ENCODE data around the gene DHFR. TPM values are rescaled to one million over a fixed set of nuclear protein-coding genes. Genes with fewer than 3 reads are reported as not detected.
"Not testable (repeated sequence)": the region's sequence is repeated elsewhere in the genome, so short reads cannot be mapped to it uniquely, and the experiment has no call there.

DHFR gene
- total RNA-seq, 1 donor from 2014 or later = 12.7 TPM

- Mint-ChIP-seq H3K36me3 (ENCODE audit: low read depth) (peaks cover 64% of the 10 kb centered on the region), H3K27me3 (no peaks in the 10 kb centered on the region), H3K4me3 (peak overlapping the region; percentile 44), H3K4me1 (peaks cover 16% of the 10 kb centered on the region), H3K27ac (peak overlapping the region; percentile 81), H3K9me3 (no peaks in the 10 kb centered on the region)
- ATAC-seq (ENCODE audit: low read depth) = peak; percentile 87
- intact Hi-C loops (cut with micrococcal nuclease) = loop anchor here (1.0 kb wide), 1 partner anchor 13 kb away; no protein-coding TSS in a partner anchor
- TF ChIP-seq, protein P1, sequence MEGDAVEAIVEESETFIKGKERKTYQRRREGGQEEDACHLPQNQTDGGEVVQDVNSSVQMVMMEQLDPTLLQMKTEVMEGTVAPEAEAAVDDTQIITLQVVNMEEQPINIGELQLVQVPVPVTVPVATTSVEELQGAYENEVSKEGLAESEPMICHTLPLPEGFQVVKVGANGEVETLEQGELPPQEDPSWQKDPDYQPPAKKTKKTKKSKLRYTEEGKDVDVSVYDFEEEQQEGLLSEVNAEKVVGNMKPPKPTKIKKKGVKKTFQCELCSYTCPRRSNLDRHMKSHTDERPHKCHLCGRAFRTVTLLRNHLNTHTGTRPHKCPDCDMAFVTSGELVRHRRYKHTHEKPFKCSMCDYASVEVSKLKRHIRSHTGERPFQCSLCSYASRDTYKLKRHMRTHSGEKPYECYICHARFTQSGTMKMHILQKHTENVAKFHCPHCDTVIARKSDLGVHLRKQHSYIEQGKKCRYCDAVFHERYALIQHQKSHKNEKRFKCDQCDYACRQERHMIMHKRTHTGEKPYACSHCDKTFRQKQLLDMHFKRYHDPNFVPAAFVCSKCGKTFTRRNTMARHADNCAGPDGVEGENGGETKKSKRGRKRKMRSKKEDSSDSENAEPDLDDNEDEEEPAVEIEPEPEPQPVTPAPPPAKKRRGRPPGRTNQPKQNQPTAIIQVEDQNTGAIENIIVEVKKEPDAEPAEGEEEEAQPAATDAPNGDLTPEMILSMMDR (IDR thresholded peaks at IDR 0.05) = no peak
- POLR2A ChIA-PET = interaction anchor here (0.6 to 2.2 kb wide), 5 partner anchors 9 to 417 kb away, joined by 3 to 15 read pairs (median 6); partner anchors contain the start of genes DHFR and MSH3
- CTCF ChIA-PET = interaction anchor here (2.7 kb wide), 1 partner anchor 576 kb away, joined by 11 read pairs; no protein-coding TSS in a partner anchor
- DNase-seq = no peak
These were observed 13.5 kb upstream of the DHFR start for GRCh38 chr5:80668016-80668969.

GRCh38 chr5:80667384-80667783 lies 12.6 kb upstream of the DHFR start:
- CTCF ChIA-PET = no interaction called here
- Mint-ChIP-seq H3K36me3 (ENCODE audit: low read depth) (peaks cover 59% of the 10 kb centered on the region), H3K27ac (no peak overlapping the region), H3K4me1 (peaks cover 16% of the 10 kb centered on the region), H3K27me3 (no peaks in the 10 kb centered on the region), H3K9me3 (no peaks in the 10 kb centered on the region), H3K4me3 (no peak overlapping the region)
- no peak for DNase-seq
- intact Hi-C loops (cut with micrococcal nuclease) = no loop called here
- TF ChIP-seq, protein P1 (IDR thresholded peaks at IDR 0.05) = no peak
- ATAC-seq (ENCODE audit: low read depth) = no peak
- POLR2A ChIA-PET = interaction anchor here (0.6 to 2.2 kb wide), 3 partner anchors 8 to 12 kb away, joined by 3 to 15 read pairs (median 5); partner anchors contain the start of genes DHFR and MSH3

DNA sequence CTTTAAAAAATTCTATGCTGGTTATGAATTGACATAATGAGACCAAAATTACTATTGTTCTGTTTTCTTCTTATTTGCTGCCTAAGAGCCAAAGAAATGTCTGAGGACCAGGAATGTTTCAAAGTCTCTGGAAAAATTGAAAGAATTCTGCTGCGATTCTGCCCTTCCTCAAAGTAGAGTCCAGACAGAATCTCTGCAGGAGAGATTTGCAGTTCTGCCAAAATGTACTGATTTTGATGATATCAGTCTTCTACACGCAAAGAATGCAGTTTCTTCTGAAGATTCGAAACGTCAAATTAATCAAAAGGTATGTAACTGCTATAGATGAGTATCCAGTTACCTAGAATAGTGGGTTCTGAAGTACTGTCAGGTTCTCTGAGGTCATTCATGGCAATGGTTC lies 10.3 kb upstream of the DHFR start:
- Mint-ChIP-seq H3K4me3 (no peak overlapping the region), H3K27me3 (no peaks in the 10 kb centered on the region), H3K9me3 (no peaks in the 10 kb centered on the region), H3K36me3 (ENCODE audit: low read depth) (peaks cover 59% of the 10 kb centered on the region), H3K4me1 (peaks cover 13% of the 10 kb centered on the region), H3K27ac (no peak overlapping the region)
- CTCF ChIA-PET = no interaction called here
- DNase-seq (no peak), ATAC-seq (ENCODE audit: low read depth) (no peak)
- TF ChIP-seq, protein P1 (IDR thresholded peaks at IDR 0.05) = no peak
- intact Hi-C loops (cut with micrococcal nuclease) = no loop called here
- POLR2A ChIA-PET = interaction anchor here (0.9 kb wide), 1 partner anchor 10 kb away, joined by 4 read pairs; the partner anchor contains the start of genes DHFR and MSH3

GRCh38 chr5:80662108-80662507 lies 7.3 kb upstream of the DHFR start:
- H3K4me1 Mint-ChIP-seq = no peaks in the 10 kb centered on the region
- H3K9me3 Mint-ChIP-seq = no peaks in the 10 kb centered on the region
- CTCF ChIA-PET = no interaction called here
- no peak for DNase-seq
- POLR2A ChIA-PET = no interaction called here
- intact Hi-C loops (cut with micrococcal nuclease) = no loop called here
- H3K27me3 Mint-ChIP-seq = no peaks in the 10 kb centered on the region
- H3K4me3 Mint-ChIP-seq = no peak overlapping the region
- H3K27ac Mint-ChIP-seq = no peak overlapping the region
- H3K36me3 Mint-ChIP-seq (ENCODE audit: low read depth) = peaks cover 69% of the 10 kb centered on the region
- TF ChIP-seq, protein P1 (IDR thresholded peaks at IDR 0.05) = no peak
- ATAC-seq (ENCODE audit: low read depth) = no peak

DNA sequence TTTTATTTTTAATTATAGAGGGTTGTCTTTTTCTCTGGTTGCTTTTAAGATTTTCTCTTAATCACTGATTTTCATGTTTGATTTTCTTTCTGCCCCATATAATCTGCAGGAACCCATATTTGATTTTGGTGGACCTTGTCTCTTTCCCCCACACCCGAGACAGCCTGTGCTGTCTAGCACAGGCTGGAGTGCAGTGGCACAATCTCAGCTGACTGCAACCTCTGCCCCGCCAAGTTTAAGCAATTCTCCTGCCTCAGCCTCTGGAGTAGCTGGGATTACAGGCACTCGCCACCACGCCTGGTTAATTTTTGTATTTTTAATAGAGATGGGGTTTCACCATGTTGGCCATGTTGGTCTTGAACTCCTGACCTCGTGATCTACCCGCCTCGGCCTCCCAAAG lies 5.9 kb upstream of the DHFR start:
- DNase-seq; H3K27me3 Mint-ChIP-seq; H3K27ac Mint-ChIP-seq; H3K4me3 Mint-ChIP-seq; H3K9me3 Mint-ChIP-seq; intact Hi-C loops (cut with micrococcal nuclease); ATAC-seq (ENCODE audit: low read depth); H3K4me1 Mint-ChIP-seq; POLR2A ChIA-PET; CTCF ChIA-PET: not testable (repeated sequence)
- H3K36me3 Mint-ChIP-seq (ENCODE audit: low read depth) = peaks cover 62% of the 10 kb centered on the region
